SHP77 (cell line): ENCODE measurements around the gene PLCD3.
A peak's percentile ranks its signal among the peaks of the same experiment; 100 is the strongest.

Experiments used
- DNase-seq, 2 experiments: peaks; one replicate each; lab custom pipeline; 2025; lab: John Stamatoyannopoulos, UW

PLCD3 gene

GRCh38 chr17:45070001-45070400 is 62.3 kb downstream of the PLCD3 start:
- DNase-seq = no peak

- no peak for DNase-seq
Measured at GRCh38 chr17:45067637-45068036, 64.7 kb downstream of the PLCD3 start.

DNA sequence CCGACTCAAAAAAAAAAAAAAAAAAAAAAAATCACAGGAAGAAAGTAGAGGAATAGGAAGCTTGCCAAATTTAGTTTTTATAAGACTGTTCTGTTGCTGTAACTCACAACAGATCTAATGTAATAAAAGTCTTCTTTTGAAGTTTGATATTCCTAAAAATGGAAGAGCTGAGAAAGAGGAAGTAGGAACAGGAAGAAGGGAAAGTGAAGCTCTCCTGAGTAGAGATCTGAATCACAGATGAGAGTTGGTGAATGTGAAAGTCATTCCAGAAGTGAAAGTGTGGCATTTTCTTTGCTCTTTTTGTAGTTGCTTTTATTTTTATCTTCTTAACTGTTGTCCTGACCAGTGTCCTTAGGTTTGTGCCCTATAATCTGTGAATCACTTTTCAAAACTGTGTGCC is 69.1 kb downstream of the PLCD3 start:
- no peak for DNase-seq

GRCh38 chr17:45061606-45062205 is 70.6 kb downstream of the PLCD3 start:
- no peak for DNase-seq

GRCh38 chr17:45060797-45061605 is 71.3 kb downstream of the PLCD3 start, which contains the start of gene NMT1:
Gene NMT1, plus strand, starts transcription at chr17:45061317. Its CDS starts 13 bp downstream, at chr17:45061330.
- peak; percentile 99 for DNase-seq

GRCh38 chr17:45060382-45060796 is 71.9 kb downstream of the PLCD3 start:
- DNase-seq = no peak
